PFSK-1 (cell line): Measurements from ENCODE around the gene ENTHD1.

Source experiments
- FOXP2 ChIP-seq: optimal IDR thresholded peaks from 2 replicates; pipeline ENCODE3; 2011; ENCODE audit warnings: borderline replicate concordance, control low read depth, inconsistent platforms; ENCODE audit not compliant: insufficient read depth; ENCODE audit errors: extremely low read length, extremely low read depth
- POLR2AphosphoS5 ChIP-seq: IDR thresholded peaks from 2 replicates; pipeline ENCODE4 v1.6.1; 2012; ENCODE audit warnings: low read depth, mild to moderate bottlenecking, control low read depth, low read length, moderate library complexity
- SIN3A ChIP-seq: IDR thresholded peaks from 2 replicates; pipeline ENCODE4 v1.6.1; 2012; ENCODE audit warnings: mild to moderate bottlenecking, low read length, moderate library complexity, borderline replicate concordance; ENCODE audit not compliant: insufficient read depth
- TAF1 ChIP-seq: IDR thresholded peaks from 2 replicates; pipeline ENCODE4 v1.6.1; 2012; ENCODE audit warnings: low read length, control low read depth, borderline replicate concordance; ENCODE audit not compliant: insufficient read depth
- TF ChIP-seq, protein P1 (sequence below), 2 experiments: IDR thresholded peaks; 2 replicates each; pipeline versions ENCODE4 v1.6.1 to v1.8.0; 2011 to 2012; ENCODE audit warnings: low read depth in 2 of 2, low read length in 2 of 2, control low read depth in 1 of 2, inconsistent platforms in 1 of 2, mild to moderate bottlenecking in 1 of 2, moderate library complexity in 1 of 2; ENCODE audit not compliant: insufficient read depth in 1 of 2

ENTHD1 gene

DNA sequence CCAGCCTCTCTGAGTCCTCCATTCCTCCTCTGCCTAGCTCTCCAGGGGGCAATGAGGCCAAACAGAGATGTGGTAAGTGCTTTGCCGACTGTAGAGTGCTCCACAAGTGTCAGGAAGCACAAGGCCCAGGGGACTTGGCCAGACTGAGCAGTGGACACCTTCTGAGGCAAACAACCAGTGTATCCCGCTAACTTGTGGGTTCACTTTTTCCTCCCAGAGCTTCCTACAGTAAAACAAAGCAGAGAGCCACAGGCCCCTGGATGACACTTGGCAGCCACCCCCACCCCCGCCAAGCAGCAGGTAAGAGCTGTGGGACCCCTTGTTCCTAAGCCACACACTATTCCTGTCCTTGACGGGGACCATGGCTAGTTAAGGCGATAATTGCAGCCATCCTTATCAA, 162.1 kb downstream of the ENTHD1 start:
- TF ChIP-seq POLR2AphosphoS5: no peak

DNA sequence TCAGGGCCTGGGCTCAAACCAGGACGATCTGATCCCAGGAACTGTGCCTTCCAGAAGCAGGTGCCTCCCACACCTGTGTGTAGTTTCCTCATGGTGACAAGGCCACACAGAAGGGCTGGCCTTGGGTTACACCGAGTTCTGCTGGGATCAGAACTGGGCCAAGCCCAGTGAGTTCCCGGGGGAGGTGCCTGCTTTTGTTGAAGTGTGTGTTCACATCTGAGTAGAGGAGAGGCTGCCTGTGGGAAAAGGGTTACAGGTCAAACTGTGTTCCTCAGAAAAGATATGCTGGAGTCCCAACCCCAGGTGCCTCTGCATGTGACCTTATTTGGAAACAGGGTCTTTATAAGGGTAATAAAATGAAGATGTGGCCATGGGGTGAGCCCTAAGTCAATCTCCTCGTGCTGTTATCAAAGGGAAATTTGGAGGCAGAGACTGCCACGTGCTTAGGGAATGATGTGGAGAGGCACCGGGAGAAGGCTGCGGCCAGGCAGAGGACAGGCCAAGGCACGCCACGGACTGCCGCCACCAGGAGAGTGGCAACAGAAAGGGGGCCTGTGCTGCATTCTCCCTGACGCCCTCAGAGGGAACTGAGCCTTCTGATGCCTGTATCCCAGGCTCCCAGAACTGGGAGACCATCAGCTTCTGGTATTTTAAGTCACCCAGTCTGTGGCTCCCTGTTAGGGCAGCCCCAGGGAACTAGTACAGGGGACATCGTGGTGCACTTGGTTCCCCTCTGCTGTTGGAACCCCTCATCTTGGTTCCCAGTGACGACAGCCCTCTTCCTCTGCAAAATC, 164.2 kb downstream of the ENTHD1 start:
- TF ChIP-seq, protein P1, sequence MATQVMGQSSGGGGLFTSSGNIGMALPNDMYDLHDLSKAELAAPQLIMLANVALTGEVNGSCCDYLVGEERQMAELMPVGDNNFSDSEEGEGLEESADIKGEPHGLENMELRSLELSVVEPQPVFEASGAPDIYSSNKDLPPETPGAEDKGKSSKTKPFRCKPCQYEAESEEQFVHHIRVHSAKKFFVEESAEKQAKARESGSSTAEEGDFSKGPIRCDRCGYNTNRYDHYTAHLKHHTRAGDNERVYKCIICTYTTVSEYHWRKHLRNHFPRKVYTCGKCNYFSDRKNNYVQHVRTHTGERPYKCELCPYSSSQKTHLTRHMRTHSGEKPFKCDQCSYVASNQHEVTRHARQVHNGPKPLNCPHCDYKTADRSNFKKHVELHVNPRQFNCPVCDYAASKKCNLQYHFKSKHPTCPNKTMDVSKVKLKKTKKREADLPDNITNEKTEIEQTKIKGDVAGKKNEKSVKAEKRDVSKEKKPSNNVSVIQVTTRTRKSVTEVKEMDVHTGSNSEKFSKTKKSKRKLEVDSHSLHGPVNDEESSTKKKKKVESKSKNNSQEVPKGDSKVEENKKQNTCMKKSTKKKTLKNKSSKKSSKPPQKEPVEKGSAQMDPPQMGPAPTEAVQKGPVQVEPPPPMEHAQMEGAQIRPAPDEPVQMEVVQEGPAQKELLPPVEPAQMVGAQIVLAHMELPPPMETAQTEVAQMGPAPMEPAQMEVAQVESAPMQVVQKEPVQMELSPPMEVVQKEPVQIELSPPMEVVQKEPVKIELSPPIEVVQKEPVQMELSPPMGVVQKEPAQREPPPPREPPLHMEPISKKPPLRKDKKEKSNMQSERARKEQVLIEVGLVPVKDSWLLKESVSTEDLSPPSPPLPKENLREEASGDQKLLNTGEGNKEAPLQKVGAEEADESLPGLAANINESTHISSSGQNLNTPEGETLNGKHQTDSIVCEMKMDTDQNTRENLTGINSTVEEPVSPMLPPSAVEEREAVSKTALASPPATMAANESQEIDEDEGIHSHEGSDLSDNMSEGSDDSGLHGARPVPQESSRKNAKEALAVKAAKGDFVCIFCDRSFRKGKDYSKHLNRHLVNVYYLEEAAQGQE (IDR thresholded peaks at IDR 0.05; ENCODE audit: insufficient read depth in 1 of 2, low read depth in 2 of 2, low read length in 2 of 2): no peak
- no peak for TF ChIP-seq TAF1
- TF ChIP-seq POLR2AphosphoS5: no peak
- no peak for TF ChIP-seq SIN3A
- TF ChIP-seq FOXP2: no peak

DNA sequence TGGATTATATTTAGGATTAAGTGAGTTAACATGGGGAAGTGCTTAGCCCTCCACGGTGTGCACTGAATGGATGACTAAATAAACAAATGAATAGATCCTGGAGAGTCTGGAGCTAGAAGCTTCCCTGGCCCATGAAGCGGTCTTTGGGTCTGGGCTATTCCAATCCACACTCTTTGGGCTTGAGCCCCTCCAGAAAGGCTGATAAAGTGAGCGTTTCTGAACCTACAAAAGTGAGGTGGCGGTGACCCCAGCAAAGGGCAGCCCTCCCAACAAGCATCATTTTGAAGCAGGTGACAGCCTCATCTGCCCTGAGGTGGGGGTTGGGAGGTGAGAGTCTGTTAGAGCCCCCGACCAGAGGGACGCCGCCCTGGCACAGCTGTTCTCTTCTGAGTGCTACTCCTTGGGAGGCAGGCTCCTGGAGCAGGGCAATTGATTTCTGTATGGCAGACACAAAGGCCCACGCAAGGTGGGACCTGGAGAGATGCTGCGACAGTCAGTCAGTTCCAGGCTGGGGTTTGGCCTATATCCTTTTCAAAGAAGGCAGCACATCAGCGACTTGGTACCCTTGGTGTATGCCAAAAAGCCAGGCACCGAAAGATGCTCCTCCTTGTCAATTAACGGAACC, 165.2 kb downstream of the ENTHD1 start:
- TF ChIP-seq TAF1 (no peak), FOXP2 (no peak), SIN3A (no peak), POLR2AphosphoS5 (no peak)
- TF ChIP-seq, protein P1 (IDR thresholded peaks at IDR 0.05; ENCODE audit: insufficient read depth in 1 of 2, low read depth in 2 of 2, low read length in 2 of 2): no peak

DNA sequence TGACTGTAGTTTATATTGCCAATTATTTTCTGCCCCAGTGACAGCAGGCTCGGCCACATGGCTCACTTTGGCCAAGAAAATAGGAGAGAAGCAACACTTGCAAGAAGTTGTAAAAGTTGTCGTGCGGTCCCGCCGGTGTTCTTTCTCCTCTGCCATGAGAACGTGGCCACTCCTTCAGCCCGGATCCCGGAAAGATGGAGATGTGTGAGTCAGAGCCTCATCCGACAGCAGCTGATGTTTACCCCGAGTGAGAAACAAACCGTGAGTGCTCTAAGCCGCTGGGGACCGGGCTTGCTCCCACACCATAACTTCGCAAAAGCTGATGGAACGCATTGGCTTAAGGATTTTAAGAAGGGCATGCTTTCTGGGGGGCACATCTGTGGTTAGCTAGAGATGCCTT, 166.0 kb downstream of the ENTHD1 start:
- TF ChIP-seq POLR2AphosphoS5 (no peak), SIN3A (0 out of 2 replicates have a peak, but pooled peaks have one; percentile 35), FOXP2 (peak; percentile 86), TAF1 (no peak)
- TF ChIP-seq, protein P1 (IDR thresholded peaks at IDR 0.05; ENCODE audit: insufficient read depth in 1 of 2, low read depth in 2 of 2, low read length in 2 of 2): no peak

DNA sequence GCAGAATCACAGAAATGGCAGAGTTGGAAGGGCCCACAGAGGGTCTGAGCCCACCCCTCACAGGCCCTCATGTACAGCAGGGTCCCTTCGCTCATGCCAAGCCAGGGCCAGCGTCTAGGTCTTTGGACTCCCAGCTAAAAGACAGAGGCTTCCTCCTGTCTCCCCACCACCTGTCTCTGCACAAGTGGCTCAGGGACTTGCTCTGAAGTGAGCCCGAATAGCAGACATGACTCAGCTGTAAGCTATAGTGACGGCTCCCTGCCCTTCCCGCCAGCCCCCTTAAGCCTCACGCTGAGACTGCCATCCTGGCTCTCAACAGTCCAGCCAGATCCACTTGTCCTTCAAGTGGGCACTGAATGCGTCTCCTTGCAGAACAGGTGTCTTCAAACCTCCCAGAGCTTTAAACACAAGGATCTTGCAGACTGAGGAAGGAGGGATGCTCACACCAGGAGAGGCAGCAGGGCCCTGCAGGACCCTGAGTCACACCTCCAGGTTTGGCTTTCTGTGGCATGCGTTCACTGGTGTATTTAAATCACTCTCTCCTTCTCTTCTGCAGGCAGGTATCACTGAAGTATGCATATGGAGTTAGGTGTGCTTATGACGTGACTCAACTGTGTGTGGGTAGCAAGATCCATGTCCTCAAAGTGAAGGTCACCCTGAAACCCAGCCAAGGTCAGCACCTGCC, 168.1 kb downstream of the ENTHD1 start:
- TF ChIP-seq FOXP2 (no peak), TAF1 (no peak), SIN3A (no peak), POLR2AphosphoS5 (no peak)

DNA sequence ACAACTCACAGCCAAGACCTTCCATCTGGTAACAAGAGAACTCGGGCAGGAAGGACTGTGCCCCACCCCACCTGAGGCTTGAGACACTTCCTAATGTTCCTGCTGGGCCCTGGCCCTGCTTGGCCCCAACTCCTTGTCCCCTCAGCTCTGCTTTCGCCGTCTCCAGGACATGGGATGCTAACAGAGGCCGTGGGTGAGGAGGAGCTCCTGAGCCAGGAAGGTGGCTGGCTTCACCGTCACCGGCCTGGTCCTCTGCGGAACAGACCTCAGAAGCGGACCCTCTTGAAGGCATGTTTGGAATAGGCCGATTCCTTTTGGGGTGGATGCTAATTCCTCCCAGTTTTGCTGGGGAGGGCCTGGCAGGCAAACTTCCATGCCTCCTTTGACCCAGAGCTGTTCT, 168.7 kb downstream of the ENTHD1 start:
- TF ChIP-seq FOXP2: no peak
- no peak for TF ChIP-seq TAF1
